ENCODE data around the gene IPO5. TPM values are rescaled to one million over a fixed set of nuclear protein-coding genes. Genes with fewer than 3 reads are reported as not detected.

IPO5 gene
- polyA plus RNA-seq, 1 donor (not counting 4 experiments of a cell fraction or from before 2014, with no cell fraction given), result 130 TPM

- FAIRE-seq (no peak), DNase-seq (ENCODE audit: low read depth, low spot score) (no peak)
- Histone ChIP-seq H3K9ac (ENCODE audit: control insufficient read depth, extremely low read depth, insufficient read depth, low read length) (no peak overlapping the region), H3K36me3 (ENCODE audit: control insufficient read depth in 2 of 2, extremely low read depth in 1 of 2, insufficient read depth in 2 of 2, low read length in 2 of 2) (no peaks in the 10 kb centered on the region), H3K79me2 (ENCODE audit: control insufficient read depth, insufficient read depth, low read length) (no peaks in the 10 kb centered on the region), H3K4me3 (ENCODE audit: control insufficient read depth in 2 of 3, extremely low read depth in 1 of 3, insufficient read depth in 2 of 3, low read depth in 1 of 3, low read length in 3 of 3) (no peak overlapping the region), H3K4me2 (ENCODE audit: control insufficient read depth, extremely low read depth, insufficient read depth, low read depth, low read length) (no peak overlapping the region), H3K27me3 (ENCODE audit: control insufficient read depth, extremely low read depth, insufficient read depth, low read length) (no peaks in the 10 kb centered on the region), H3K27ac (ENCODE audit: control insufficient read depth, insufficient read depth, low read length) (no peak overlapping the region), H2AFZ (ENCODE audit: control insufficient read depth, low read length) (no peak overlapping the region), H3K9me1 (ENCODE audit: control insufficient read depth, extremely low read depth, insufficient read depth, low read length) (no peaks in the 10 kb centered on the region), H3K9me3 (ENCODE audit: control insufficient read depth, low read depth, low read length) (no peaks in the 10 kb centered on the region), H3K4me1 (ENCODE audit: control insufficient read depth, extremely low read depth, insufficient read depth, low read length) (no peaks in the 10 kb centered on the region), H4K20me1 (ENCODE audit: control insufficient read depth, extremely low read depth, insufficient read depth, low read length) (no peaks in the 10 kb centered on the region)
- no peak for TF ChIP-seq CTCF (optimal IDR thresholded peaks at IDR 0.05 in 1 of 3, IDR thresholded peaks at IDR 0.05 in 1 of 3, conservative IDR thresholded peaks at IDR 0.05 in 1 of 3; ENCODE audit: extremely low read depth in 1 of 3, insufficient read depth in 2 of 3, low read length in 3 of 3)
- TF ChIP-seq EZH2 (IDR thresholded peaks at IDR 0.05; ENCODE audit: low read length), result no peak
- dilution Hi-C loops (cut with MboI; ENCODE audit: extremely low pct_ligation_motif_present, low sequenced_read_pairs), result no loop called here
Measured at GRCh38 chr13:98048265-98048664, 94.8 kb downstream of the IPO5 start.

GRCh38 chr13:98050041-98050466 lies 96.6 kb downstream of the IPO5 start:
- Histone ChIP-seq H3K9me1 (ENCODE audit: control insufficient read depth, extremely low read depth, insufficient read depth, low read length) (no peaks in the 10 kb centered on the region), H2AFZ (ENCODE audit: control insufficient read depth, low read length) (no peak overlapping the region), H4K20me1 (ENCODE audit: control insufficient read depth, extremely low read depth, insufficient read depth, low read length) (no peaks in the 10 kb centered on the region), H3K9me3 (ENCODE audit: control insufficient read depth, low read depth, low read length) (no peaks in the 10 kb centered on the region), H3K27me3 (ENCODE audit: control insufficient read depth, extremely low read depth, insufficient read depth, low read length) (no peaks in the 10 kb centered on the region), H3K36me3 (ENCODE audit: control insufficient read depth in 2 of 2, extremely low read depth in 1 of 2, insufficient read depth in 2 of 2, low read length in 2 of 2) (no peaks in the 10 kb centered on the region), H3K4me2 (ENCODE audit: control insufficient read depth, extremely low read depth, insufficient read depth, low read depth, low read length) (no peak overlapping the region), H3K4me3 (ENCODE audit: control insufficient read depth in 2 of 3, extremely low read depth in 1 of 3, insufficient read depth in 2 of 3, low read depth in 1 of 3, low read length in 3 of 3) (no peak overlapping the region), H3K27ac (ENCODE audit: control insufficient read depth, insufficient read depth, low read length) (no peak overlapping the region), H3K9ac (ENCODE audit: control insufficient read depth, extremely low read depth, insufficient read depth, low read length) (no peak overlapping the region), H3K79me2 (ENCODE audit: control insufficient read depth, insufficient read depth, low read length) (no peaks in the 10 kb centered on the region), H3K4me1 (ENCODE audit: control insufficient read depth, extremely low read depth, insufficient read depth, low read length) (no peaks in the 10 kb centered on the region)
- DNase-seq (ENCODE audit: low read depth, low spot score), result no peak
- TF ChIP-seq EZH2 (IDR thresholded peaks at IDR 0.05; ENCODE audit: low read length) (no peak), CTCF (optimal IDR thresholded peaks at IDR 0.05 in 1 of 3, IDR thresholded peaks at IDR 0.05 in 1 of 3, conservative IDR thresholded peaks at IDR 0.05 in 1 of 3; ENCODE audit: extremely low read depth in 1 of 3, insufficient read depth in 2 of 3, low read length in 3 of 3) (no peak)
- dilution Hi-C loops (cut with MboI; ENCODE audit: extremely low pct_ligation_motif_present, low sequenced_read_pairs), result no loop called here
- FAIRE-seq, result no peak

Data from keratinocyte (primary cell).